Measurements from ENCODE around the gene GFOD1. TPM values are rescaled to one million over a fixed set of nuclear protein-coding genes. Genes with fewer than 3 reads are reported as not detected.

Gene GFOD1
- total RNA-seq, 1 experiment from 2014 or later = 0.68 TPM

DNA sequence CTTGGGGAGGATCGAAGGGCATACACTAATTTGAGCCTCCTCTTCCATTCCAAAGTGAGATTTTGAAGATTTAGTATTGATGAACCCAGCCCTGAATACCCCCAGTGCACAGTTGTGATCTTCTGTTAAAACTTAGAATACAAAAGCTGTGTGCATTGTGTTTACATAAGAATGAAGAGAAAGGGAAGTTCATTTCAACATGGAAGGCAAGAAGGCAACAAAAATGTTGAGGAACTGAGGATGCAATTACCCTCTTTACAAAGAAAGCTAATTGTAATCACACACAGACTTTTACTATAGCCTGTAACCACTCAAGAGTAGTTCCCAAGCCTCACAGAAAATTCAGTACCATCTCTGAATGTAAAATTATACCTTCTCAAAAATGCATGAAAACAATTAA is 49.3 kb downstream of the GFOD1 start:
- no TSS peak for BruUV-seq (replicated peaks)
- intact Hi-C loops (cut with micrococcal nuclease; ENCODE audit: unreplicated experiment) = no loop called here
- CTCF ChIA-PET = no interaction called here

GRCh38 chr6:13437218-13437996 is 50.0 kb downstream of the GFOD1 start:
- no peaks in the 10 kb centered on the region for H4K20me1 ChIP-seq (ENCODE audit: insufficient read depth)
- intact Hi-C loops (cut with micrococcal nuclease; ENCODE audit: unreplicated experiment) = no loop called here
- H3K79me2 ChIP-seq (ENCODE audit: low read depth) = no peaks in the 10 kb centered on the region
- H3K27ac ChIP-seq = no peak overlapping the region
- H2AFZ ChIP-seq = no peak overlapping the region
- 0 out of 2 replicates have a peak, but pooled peaks cover 2% of the 10 kb centered on the region for H3F3A ChIP-seq (ENCODE audit: insufficient read depth, low read depth)
- ChIA-PET POLR2A (ENCODE audit: unreplicated experiment) (interaction anchor here (0.7 kb wide), 1 partner anchor 15 kb away, joined by 12 read pairs; no protein-coding TSS in a partner anchor), CTCF (no interaction called here)
- no peaks in the 10 kb centered on the region for H3K27me3 ChIP-seq (ENCODE audit: insufficient read depth, low read depth)
- no peaks in the 10 kb centered on the region for H3K4me1 ChIP-seq (replicated peaks; ENCODE audit: insufficient read depth)
- TF ChIP-seq CTCF (conservative IDR thresholded peaks at IDR 0.05) = no peak
- TF ChIP-seq EZH2 (IDR thresholded peaks at IDR 0.05; ENCODE audit: low read depth) = no peak
- DNase-seq = no peak
- no peaks in the 10 kb centered on the region for H3K9me2 ChIP-seq (ENCODE audit: insufficient read depth)
- no peaks in the 10 kb centered on the region for H3K9me3 ChIP-seq (ENCODE audit: insufficient read depth, low read depth)
- no peak overlapping the region for H3K4me2 ChIP-seq
- no TSS peak for BruUV-seq (replicated peaks)
- H3K36me3 ChIP-seq (ENCODE audit: low read depth) = no peaks in the 10 kb centered on the region
- no peak overlapping the region for H3K4me3 ChIP-seq

More for the DNA sequence above, 49.3 kb downstream of the GFOD1 start:
- Histone ChIP-seq H4K20me1 (ENCODE audit: insufficient read depth) (no peaks in the 10 kb centered on the region), H3K27ac (no peak overlapping the region), H3F3A (ENCODE audit: insufficient read depth, low read depth) (0 out of 2 replicates have a peak, but pooled peaks cover 2% of the 10 kb centered on the region), H3K9me2 (ENCODE audit: insufficient read depth) (no peaks in the 10 kb centered on the region), H3K27me3 (ENCODE audit: insufficient read depth, low read depth) (no peaks in the 10 kb centered on the region), H3K36me3 (ENCODE audit: low read depth) (no peaks in the 10 kb centered on the region), H3K4me2 (no peak overlapping the region), H2AFZ (no peak overlapping the region), H3K4me3 (no peak overlapping the region), H3K4me1 (replicated peaks; ENCODE audit: insufficient read depth) (no peaks in the 10 kb centered on the region), H3K9me3 (ENCODE audit: insufficient read depth, low read depth) (no peaks in the 10 kb centered on the region), H3K79me2 (ENCODE audit: low read depth) (no peaks in the 10 kb centered on the region)
- POLR2A ChIA-PET (ENCODE audit: unreplicated experiment) = no interaction called here
- DNase-seq = no peak
- TF ChIP-seq EZH2 (IDR thresholded peaks at IDR 0.05; ENCODE audit: low read depth) (no peak), CTCF (conservative IDR thresholded peaks at IDR 0.05) (no peak)

DNA sequence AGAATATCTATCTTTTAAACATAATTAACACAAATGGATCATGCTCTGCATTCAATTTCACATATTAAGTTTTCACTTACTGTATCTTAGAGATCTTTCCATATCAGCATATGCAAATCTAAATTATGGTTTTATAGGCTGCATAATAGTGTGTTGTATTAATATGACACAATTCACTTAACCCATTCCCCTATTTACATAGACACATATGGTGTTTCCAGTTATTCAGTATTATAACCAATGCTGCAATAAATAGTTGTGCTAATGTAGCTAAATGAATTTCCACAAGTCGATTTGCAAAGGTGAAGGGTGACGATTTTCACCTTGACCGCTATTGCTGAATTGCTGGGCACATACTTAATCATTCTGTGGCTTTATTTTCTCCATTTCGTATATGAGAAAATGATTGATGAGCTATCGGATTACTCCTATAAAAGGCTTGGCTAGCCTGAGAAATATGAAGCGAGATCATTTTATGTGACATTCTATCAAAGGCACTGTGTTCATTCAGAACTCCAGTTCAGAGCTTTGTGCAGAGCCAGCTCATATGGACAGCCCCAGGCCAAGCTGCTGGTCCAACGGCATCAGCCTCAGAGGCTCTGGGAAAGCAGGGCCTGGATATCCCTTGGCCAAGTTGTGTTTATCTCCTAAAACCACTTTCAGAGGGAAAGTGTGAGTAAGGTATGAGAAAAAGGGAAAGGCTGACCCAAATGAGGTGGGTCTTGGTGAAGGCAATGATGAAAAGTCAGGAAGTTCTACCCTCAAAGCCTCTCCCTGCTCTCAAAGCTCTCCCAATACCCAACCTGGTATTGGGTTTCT is 50.8 kb downstream of the GFOD1 start:
- H3K27me3 ChIP-seq (ENCODE audit: insufficient read depth, low read depth) = no peaks in the 10 kb centered on the region
- TF ChIP-seq CTCF (conservative IDR thresholded peaks at IDR 0.05) (no peak), EZH2 (IDR thresholded peaks at IDR 0.05; ENCODE audit: low read depth) (no peak)
- no TSS peak for BruUV-seq (replicated peaks)
- no peaks in the 10 kb centered on the region for H3K4me1 ChIP-seq (replicated peaks; ENCODE audit: insufficient read depth)
- H3K4me3 ChIP-seq = no peak overlapping the region
- H3K36me3 ChIP-seq (ENCODE audit: low read depth) = no peaks in the 10 kb centered on the region
- no peaks in the 10 kb centered on the region for H4K20me1 ChIP-seq (ENCODE audit: insufficient read depth)
- no peak for DNase-seq
- no peak overlapping the region for H3K27ac ChIP-seq
- no peaks in the 10 kb centered on the region for H3K9me2 ChIP-seq (ENCODE audit: insufficient read depth)
- H3K9me3 ChIP-seq (ENCODE audit: insufficient read depth, low read depth) = no peaks in the 10 kb centered on the region
- ChIA-PET CTCF (no interaction called here), POLR2A (ENCODE audit: unreplicated experiment) (interaction anchor here (0.7 kb wide), 1 partner anchor 15 kb away, joined by 12 read pairs; no protein-coding TSS in a partner anchor)
- H2AFZ ChIP-seq = no peak overlapping the region
- H3F3A ChIP-seq (ENCODE audit: insufficient read depth, low read depth) = 0 out of 2 replicates have a peak, but pooled peaks cover 2% of the 10 kb centered on the region
- intact Hi-C loops (cut with micrococcal nuclease; ENCODE audit: unreplicated experiment) = no loop called here
- H3K79me2 ChIP-seq (ENCODE audit: low read depth) = no peaks in the 10 kb centered on the region
- no peak overlapping the region for H3K4me2 ChIP-seq
